Stomach (tissue), 4 donors: ENCODE results near the gene CLNS1A.

Source experiments
- CTCF ChIP-seq, 7 experiments: fragments of 450-650 bp in 4 of 7; fragments of 200-600 bp in 3 of 7; sonication (generic) in 3 of 7; IDR thresholded peaks; one replicate each; pipeline ENCODE4 v1.5.1; 2016 to 2019; ENCODE audit warnings: antibody characterized with exemption in 7 of 7, control low read depth in 2 of 7, mild to moderate bottlenecking in 1 of 7
- POLR2A ChIP-seq, 4 donors: fragments of 450-650 bp; IDR thresholded peaks; one replicate each; pipeline ENCODE4 v1.6.1; 2016; ENCODE audit warnings: antibody characterized with exemption in 4 of 4, control low read depth in 2 of 4, mild to moderate bottlenecking in 1 of 4, moderate library complexity in 1 of 4
- POLR2AphosphoS5 ChIP-seq, 3 donors: sonication (generic); formaldehyde crosslinking; IDR thresholded peaks; one replicate each; pipeline ENCODE4 v1.6.1; 2016; ENCODE audit warnings: antibody characterized with exemption in 3 of 3

- peak in 1 of 3 donors; percentile 43 for TF ChIP-seq POLR2AphosphoS5 (IDR thresholded peaks at IDR 0.05)
- TF ChIP-seq CTCF (IDR thresholded peaks at IDR 0.05), result no peak
- TF ChIP-seq POLR2A (IDR thresholded peaks at IDR 0.05), result no peak
Measured at GRCh38 chr11:77602381-77603088, 35.1 kb downstream of the CLNS1A start.
